H1 (cell line): ENCODE measurements around the gene CHD2. TPM values are rescaled to one million over a fixed set of nuclear protein-coding genes. Genes with fewer than 3 reads are reported as not detected.
A peak's percentile ranks its signal among the peaks of the same experiment; 100 is the strongest.

Source experiments
- ASH2L ChIP-seq: fragments of 200-600, 300-600 bp; sonication (generic); IDR thresholded peaks from one replicate; pipeline ENCODE4 v1.7.1; 2017; ENCODE audit warnings: low read length
- BCL11A ChIP-seq, 2 experiments: IDR thresholded peaks; one replicate each; pipeline ENCODE4 v1.6.1; 2011; ENCODE audit warnings: low read depth in 2 of 2, low read length in 2 of 2, mild to moderate bottlenecking in 2 of 2
- BRCA1 ChIP-seq: IDR thresholded peaks from 2 replicates; pipeline ENCODE4 v1.6.1; 2012; ENCODE audit warnings: low read depth, low read length, improper control_type of control experiment
- EP300 ChIP-seq, 2 experiments: IDR thresholded peaks; 1 replicate in 1 of 2; 2 replicates in 1 of 2; pipeline ENCODE4 v1.6.1; 2011 to 2012; ENCODE audit warnings: low read depth in 2 of 2, low read length in 2 of 2, mild to moderate bottlenecking in 2 of 2, borderline replicate concordance in 1 of 2, inconsistent platforms in 1 of 2, moderate library complexity in 1 of 2
- GABPA ChIP-seq: IDR thresholded peaks from 2 replicates; pipeline ENCODE4 v1.6.1; 2011; ENCODE audit warnings: mild to moderate bottlenecking, low read length, moderate library complexity, borderline replicate concordance; ENCODE audit not compliant: insufficient read depth
- KDM4A ChIP-seq: IDR thresholded peaks from one replicate; pipeline ENCODE4 v1.7.1; 2012; ENCODE audit warnings: low read depth, mild to moderate bottlenecking, moderate library complexity, low read length, inconsistent platforms; ENCODE audit not compliant: severe bottlenecking
- RBBP5 ChIP-seq: IDR thresholded peaks from 2 replicates; pipeline ENCODE4 v1.7.1; 2012; ENCODE audit warnings: low read depth, mild to moderate bottlenecking, inconsistent platforms, low read length, moderate library complexity, borderline replicate concordance
- RXRA ChIP-seq: IDR thresholded peaks from 2 replicates; pipeline ENCODE4 v1.6.1; 2011; ENCODE audit warnings: low read depth, mild to moderate bottlenecking, low read length, moderate library complexity; ENCODE audit not compliant: insufficient read depth
- SIN3A ChIP-seq, 2 experiments: IDR thresholded peaks in 1 of 2; conservative IDR thresholded peaks in 1 of 2; 2 replicates each; pipeline ENCODE4 v1.6.1; 2011 to 2012; ENCODE audit warnings: low read length in 2 of 2, improper control_type of control experiment in 1 of 2, low read depth in 1 of 2, mild to moderate bottlenecking in 1 of 2
- TAF1 ChIP-seq: IDR thresholded peaks from 2 replicates; pipeline ENCODE4 v1.6.1; 2011; ENCODE audit warnings: mild to moderate bottlenecking, low read depth, low read length
- TAF7 ChIP-seq: optimal IDR thresholded peaks from 2 replicates; pipeline ENCODE3; 2011; ENCODE audit warnings: low read depth, mild to moderate bottlenecking, inconsistent platforms, low read length, moderate library complexity, borderline replicate concordance
- TCF12 ChIP-seq: IDR thresholded peaks from 2 replicates; pipeline ENCODE4 v1.6.1; 2011; ENCODE audit warnings: low read depth, mild to moderate bottlenecking, low read length
- TEAD4 ChIP-seq: IDR thresholded peaks from 2 replicates; pipeline ENCODE4 v1.6.1; 2012; ENCODE audit warnings: low read depth, low read length, inconsistent platforms, mixed read lengths
- YY1 ChIP-seq: IDR thresholded peaks from 2 replicates; pipeline ENCODE4 v1.6.1; 2011; ENCODE audit warnings: low read depth, mild to moderate bottlenecking, low read length
- polyA plus RNA-seq, 7 experiments: library from polyadenylated mRNA; depleted of rRNA in 3 of 7; stranded (reverse) in 5 of 7; unstranded in 2 of 7; fragments of >200 nt in 5 of 7; fragments of 200-250 nt in 2 of 7; gene quantifications; 1 replicate in 5 of 7; 2 replicates in 1 of 7; 4 replicates in 1 of 7; pipeline versions ENCODE4 v1.2.1 to v1.2.3, GENCODE V29; 2011 to 2013; ENCODE audit warnings: missing spikeins in 2 of 7, mixed read lengths in 2 of 7
- total RNA-seq: library from RNA; stranded (reverse); fragmentation: NEBNext Ultra II Directional; extraction: Animal tissue kit (Norgen Biotek cat#: 25700); gene quantifications from 2 replicates; pipeline ENCODE4 v1.2.1, GENCODE V29; 2021

Gene CHD2
- total and polyA plus RNA-seq, 2 of the 8 experiments (the other 6 are each of a cell fraction or from before 2014, with no cell fraction given) = 28.8 to 70.0 TPM

GRCh38 chr15:92882697-92883162 lies 17.4 kb upstream of the CHD2 start (continued):
- TF ChIP-seq GABPA (no peak), EP300 (IDR thresholded peaks at IDR 0.05; ENCODE audit: borderline replicate concordance in 1 of 2, low read depth in 2 of 2, low read length in 2 of 2) (peak in 1 of 2 experiments; percentile 67; a peak in 1 of 3 replicates), SIN3A (conservative IDR thresholded peaks at IDR 0.05 in 1 of 2, IDR thresholded peaks at IDR 0.05 in 1 of 2; ENCODE audit: low read depth in 1 of 2, low read length in 2 of 2) (peak; percentile 59 to 89; a peak in 2 of 4 replicates), TAF7 (peak; percentile 91), BCL11A (IDR thresholded peaks at IDR 0.05; ENCODE audit: low read depth in 2 of 2, low read length in 2 of 2) (no peak), RXRA (no peak), RBBP5 (peak; percentile 91; the same call in 1 of the 2 replicates), TAF1 (peak; percentile 91), ASH2L (no peak), YY1 (peak; percentile 96), BRCA1 (no peak), TCF12 (no peak), TEAD4 (peak; percentile 38; the same call in 1 of the 2 replicates), KDM4A (no peak)
- TF ChIP-seq, all 59 proteins: peak for 13
